HL-60 (cell line): Measurements from ENCODE around the gene LGR6.
"Not testable (repeated sequence)": the region's sequence is repeated elsewhere in the genome, so short reads cannot be mapped to it uniquely, and the experiment has no call there.

Experiments used
- DNase-seq, 2 experiments: peaks; one replicate each; pipeline ENCODE4 v3.0.0-alpha.2; 2010 to 2020; ENCODE audit warnings: low read depth in 1 of 2, low spot score in 1 of 2
- H3K27ac ChIP-seq: fragments of 250-450 bp; sonication (Bioruptor Pico); replicated peaks from 2 replicates; pipeline ENCODE4 v1.5.1; 2020; ENCODE audit warnings: mild to moderate bottlenecking, moderate library complexity
- H3K27me3 ChIP-seq: fragments of 250-450 bp; sonication (Bioruptor Pico); 2 replicates; pipeline ENCODE4 v1.5.1; 2021; ENCODE audit warnings: mild to moderate bottlenecking, moderate library complexity; ENCODE audit not compliant: insufficient read depth, poor library complexity, severe bottlenecking
- H3K4me3 ChIP-seq: replicated peaks from 2 replicates; pipeline ENCODE4 v1.5.1; 2011; ENCODE audit warnings: mild to moderate bottlenecking, control low read depth, low read length; ENCODE audit not compliant: insufficient read depth
- CTCF ChIP-seq: IDR thresholded peaks from one replicate; pipeline ENCODE4 v1.5.1; 2011; ENCODE audit warnings: low read length, control low read depth, inconsistent platforms; ENCODE audit not compliant: insufficient read depth
- GABPA ChIP-seq: IDR thresholded peaks from 2 replicates; pipeline ENCODE4 v1.6.1; 2012; ENCODE audit warnings: low read depth
- POLR2AphosphoS5 ChIP-seq: IDR thresholded peaks from 2 replicates; pipeline ENCODE4 v1.6.1; 2012; ENCODE audit warnings: low read depth
- SPI1 ChIP-seq: IDR thresholded peaks from 2 replicates; pipeline ENCODE4 v1.6.1; 2012; ENCODE audit warnings: low read depth, mild to moderate bottlenecking, borderline replicate concordance
- TF ChIP-seq, protein P1 (sequence below): IDR thresholded peaks from 2 replicates; pipeline ENCODE4 v1.6.1; 2012; ENCODE audit warnings: low read depth; ENCODE audit not compliant: insufficient replicate concordance

The LGR6 gene

DNA sequence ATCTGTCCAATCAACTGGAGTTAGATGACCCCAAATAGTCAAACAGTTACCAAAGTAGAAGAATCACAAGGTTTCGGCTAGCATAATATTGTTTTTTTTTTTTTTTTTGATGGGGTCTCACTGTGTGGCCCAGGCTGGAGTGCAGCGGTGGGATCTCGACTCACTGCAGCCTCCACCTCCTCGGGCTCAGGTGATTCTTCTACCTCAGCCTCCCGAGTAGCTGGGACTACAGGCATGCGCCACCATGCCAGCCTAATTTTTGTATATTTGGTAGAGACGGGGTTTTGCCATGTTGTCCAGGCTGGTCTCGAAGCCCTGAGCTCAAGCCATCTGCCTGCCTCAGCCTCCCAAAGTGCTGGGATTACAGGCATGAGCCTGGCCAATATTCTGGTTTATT is 47.9 kb upstream of the LGR6 start:
- TF ChIP-seq POLR2AphosphoS5: peak; percentile 82
- H3K27me3 ChIP-seq: not testable (repeated sequence)

GRCh38 chr1:202146279-202146678 is 47.3 kb upstream of the LGR6 start:
- H3K27me3 ChIP-seq: no peaks in the 10 kb centered on the region

More for the DNA sequence above, 47.9 kb upstream of the LGR6 start:
- not testable (repeated sequence) for DNase-seq, H3K4me3 ChIP-seq, H3K27ac ChIP-seq

DNA sequence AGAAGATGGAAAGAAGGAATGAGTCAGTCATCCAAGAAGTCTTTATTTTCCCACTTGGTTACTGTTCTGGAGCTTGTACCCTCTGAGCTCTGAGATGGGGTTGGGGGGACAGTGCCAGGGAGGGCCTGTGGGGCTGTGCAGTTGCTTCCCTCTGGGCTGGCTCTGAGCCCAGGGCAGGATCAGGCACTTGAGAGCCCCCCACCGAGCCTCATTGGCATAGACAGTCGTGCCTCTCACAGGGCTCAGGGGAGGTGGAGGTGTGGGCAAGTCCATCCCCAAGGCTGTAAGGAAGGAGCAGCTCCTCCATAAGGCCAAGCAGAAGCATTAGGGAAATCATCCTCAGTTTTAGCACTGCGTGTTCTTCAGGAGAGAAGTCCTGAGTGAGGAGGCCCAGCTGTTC is 46.6 kb upstream of the LGR6 start:
- Histone ChIP-seq H3K27ac (no peak overlapping the region), H3K27me3 (no peaks in the 10 kb centered on the region)

More at GRCh38 chr1:202146279-202146678, 47.3 kb upstream of the LGR6 start:
- no peak for DNase-seq
- TF ChIP-seq POLR2AphosphoS5 (0 out of 2 replicates have a peak, but pooled peaks have one; percentile 17), CTCF (no peak)
- Histone ChIP-seq H3K27ac (no peak overlapping the region), H3K4me3 (no peak overlapping the region)

DNA sequence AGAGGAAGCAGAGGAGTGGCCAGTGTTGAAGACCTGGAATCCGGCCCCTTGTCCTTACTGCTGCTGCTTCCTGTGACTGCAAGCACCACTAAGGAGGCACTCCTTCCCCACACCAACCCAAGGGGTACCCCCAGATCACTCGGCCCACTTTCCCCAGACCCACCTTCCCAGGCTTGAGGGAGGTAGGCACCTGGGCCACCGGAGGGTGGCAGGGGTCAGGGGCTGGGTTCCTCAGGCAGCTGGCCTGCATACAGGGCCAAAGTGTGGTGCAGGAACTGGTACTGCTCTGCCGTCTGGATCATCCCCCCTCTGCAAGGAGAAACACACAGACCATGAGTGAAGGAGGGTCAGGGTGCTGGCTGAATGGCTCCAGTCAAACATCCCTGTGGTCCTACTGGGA is 45.2 kb upstream of the LGR6 start:
- Histone ChIP-seq H3K27ac (no peak overlapping the region), H3K4me3 (no peak overlapping the region), H3K27me3 (no peaks in the 10 kb centered on the region)
- no peak for DNase-seq
- no peak for TF ChIP-seq CTCF
- TF ChIP-seq, protein P1, sequence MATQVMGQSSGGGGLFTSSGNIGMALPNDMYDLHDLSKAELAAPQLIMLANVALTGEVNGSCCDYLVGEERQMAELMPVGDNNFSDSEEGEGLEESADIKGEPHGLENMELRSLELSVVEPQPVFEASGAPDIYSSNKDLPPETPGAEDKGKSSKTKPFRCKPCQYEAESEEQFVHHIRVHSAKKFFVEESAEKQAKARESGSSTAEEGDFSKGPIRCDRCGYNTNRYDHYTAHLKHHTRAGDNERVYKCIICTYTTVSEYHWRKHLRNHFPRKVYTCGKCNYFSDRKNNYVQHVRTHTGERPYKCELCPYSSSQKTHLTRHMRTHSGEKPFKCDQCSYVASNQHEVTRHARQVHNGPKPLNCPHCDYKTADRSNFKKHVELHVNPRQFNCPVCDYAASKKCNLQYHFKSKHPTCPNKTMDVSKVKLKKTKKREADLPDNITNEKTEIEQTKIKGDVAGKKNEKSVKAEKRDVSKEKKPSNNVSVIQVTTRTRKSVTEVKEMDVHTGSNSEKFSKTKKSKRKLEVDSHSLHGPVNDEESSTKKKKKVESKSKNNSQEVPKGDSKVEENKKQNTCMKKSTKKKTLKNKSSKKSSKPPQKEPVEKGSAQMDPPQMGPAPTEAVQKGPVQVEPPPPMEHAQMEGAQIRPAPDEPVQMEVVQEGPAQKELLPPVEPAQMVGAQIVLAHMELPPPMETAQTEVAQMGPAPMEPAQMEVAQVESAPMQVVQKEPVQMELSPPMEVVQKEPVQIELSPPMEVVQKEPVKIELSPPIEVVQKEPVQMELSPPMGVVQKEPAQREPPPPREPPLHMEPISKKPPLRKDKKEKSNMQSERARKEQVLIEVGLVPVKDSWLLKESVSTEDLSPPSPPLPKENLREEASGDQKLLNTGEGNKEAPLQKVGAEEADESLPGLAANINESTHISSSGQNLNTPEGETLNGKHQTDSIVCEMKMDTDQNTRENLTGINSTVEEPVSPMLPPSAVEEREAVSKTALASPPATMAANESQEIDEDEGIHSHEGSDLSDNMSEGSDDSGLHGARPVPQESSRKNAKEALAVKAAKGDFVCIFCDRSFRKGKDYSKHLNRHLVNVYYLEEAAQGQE: no peak
- TF ChIP-seq POLR2AphosphoS5: no peak
- TF ChIP-seq SPI1: no peak
- TF ChIP-seq GABPA: no peak

More for the DNA sequence above, 46.6 kb upstream of the LGR6 start:
- no peak for DNase-seq
- TF ChIP-seq POLR2AphosphoS5 (no peak; the same call in 1 of the 2 replicates), SPI1 (no peak), CTCF (no peak), GABPA (no peak)
- TF ChIP-seq, protein P1: no peak
- no peak overlapping the region for H3K4me3 ChIP-seq
